ENCODE results near the gene NDST3. TPM values are rescaled to one million over a fixed set of nuclear protein-coding genes. Genes with fewer than 3 reads are reported as not detected.
"Not testable (repeated sequence)": the region's sequence is repeated elsewhere in the genome, so short reads cannot be mapped to it uniquely, and the experiment has no call there.

NDST3 gene
- total RNA-seq, 1 experiment from 2014 or later, result not detected

GRCh38 chr4:118175506-118175905 is 141.2 kb downstream of the NDST3 start:
- DNase-seq (ENCODE audit: low spot score), result no peak

GRCh38 chr4:118177126-118177525 is 142.8 kb downstream of the NDST3 start:
- no peak for DNase-seq (ENCODE audit: low spot score)

GRCh38 chr4:118180776-118181175 is 146.5 kb downstream of the NDST3 start:
- DNase-seq (ENCODE audit: low spot score), result no peak

GRCh38 chr4:118190903-118191302 is 156.6 kb downstream of the NDST3 start:
- no peak for DNase-seq (ENCODE audit: low spot score)

- no peak for DNase-seq (ENCODE audit: low spot score)
Observed at GRCh38 chr4:118193421-118193820, 159.1 kb downstream of the NDST3 start.

GRCh38 chr4:118206627-118207026 is 172.3 kb downstream of the NDST3 start:
- DNase-seq (ENCODE audit: low spot score), result no peak

- DNase-seq (ENCODE audit: low spot score), result no peak
Observed at GRCh38 chr4:118213101-118213500, 178.8 kb downstream of the NDST3 start.

- no peak for DNase-seq (ENCODE audit: low spot score)
Observed at GRCh38 chr4:118215826-118216225, 181.5 kb downstream of the NDST3 start.

- no peak for DNase-seq (ENCODE audit: low spot score)
Observed at GRCh38 chr4:118221227-118221800, 187.0 kb downstream of the NDST3 start.

- DNase-seq (ENCODE audit: low spot score), result peak; percentile 59
Observed at GRCh38 chr4:118224243-118224829, 190.1 kb downstream of the NDST3 start.

- no peak for DNase-seq (ENCODE audit: low spot score)
Observed at GRCh38 chr4:118225511-118225910, 191.2 kb downstream of the NDST3 start.

- DNase-seq (ENCODE audit: low spot score), result no peak
Observed at GRCh38 chr4:118226311-118227010, 192.2 kb downstream of the NDST3 start.

GRCh38 chr4:118235566-118236120 is 201.4 kb downstream of the NDST3 start:
- no peak for DNase-seq (ENCODE audit: low spot score)

- DNase-seq (ENCODE audit: low spot score), result no peak
Observed at GRCh38 chr4:118237531-118237930, 203.2 kb downstream of the NDST3 start.

GRCh38 chr4:118249890-118250289 is 215.6 kb downstream of the NDST3 start:
- no peak for DNase-seq (ENCODE audit: low spot score)

- DNase-seq (ENCODE audit: low spot score), result no peak
Observed at GRCh38 chr4:118254368-118254767, 220.1 kb downstream of the NDST3 start.

- DNase-seq (ENCODE audit: low spot score), result no peak
Observed at GRCh38 chr4:118259111-118259510, 224.8 kb downstream of the NDST3 start.

GRCh38 chr4:118260309-118260708 is 226.0 kb downstream of the NDST3 start:
- no peak for DNase-seq (ENCODE audit: low spot score)

- DNase-seq (ENCODE audit: low spot score), result no peak
Observed at GRCh38 chr4:118264096-118264495, 229.8 kb downstream of the NDST3 start.

GRCh38 chr4:118265312-118266144 is 231.2 kb downstream of the NDST3 start:
- no peak for DNase-seq (ENCODE audit: low spot score)

- not testable (repeated sequence) for DNase-seq (ENCODE audit: low spot score)
Observed at GRCh38 chr4:118266145-118266496, 231.8 kb downstream of the NDST3 start.

GRCh38 chr4:118268780-118269179 is 234.5 kb downstream of the NDST3 start:
- DNase-seq (ENCODE audit: low spot score), result no peak

All from HT-29 (cell line).